ENCODE measurements around the gene IRAK1BP1. TPM values are rescaled to one million over a fixed set of nuclear protein-coding genes. Genes with fewer than 3 reads are reported as not detected.

Gene IRAK1BP1
- total RNA-seq, 1 donor from 2014 or later: 5.2 TPM

GRCh38 chr6:78861509-78861908 is 5.8 kb upstream of the IRAK1BP1 start:
- Mint-ChIP-seq H3K4me3 (ENCODE audit: unreplicated experiment) (no peak overlapping the region), H3K27me3 (ENCODE audit: unreplicated experiment) (no peaks in the 10 kb centered on the region), H3K9me3 (ENCODE audit: unreplicated experiment) (peaks cover 11% of the 10 kb centered on the region), H3K36me3 (ENCODE audit: low read depth, unreplicated experiment) (peaks cover 23% of the 10 kb centered on the region), H3K4me1 (ENCODE audit: unreplicated experiment) (peaks cover 6% of the 10 kb centered on the region), H3K27ac (ENCODE audit: unreplicated experiment) (no peak overlapping the region)
- no peak for DNase-seq (ENCODE audit: low spot score)
- no peak for TF ChIP-seq CTCF (IDR thresholded peaks at IDR 0.05; ENCODE audit: unreplicated experiment)

GRCh38 chr6:78863576-78863975 is 3.8 kb upstream of the IRAK1BP1 start:
- TF ChIP-seq CTCF (IDR thresholded peaks at IDR 0.05; ENCODE audit: unreplicated experiment): no peak
- H3K27me3 Mint-ChIP-seq (ENCODE audit: unreplicated experiment): peaks cover 2% of the 10 kb centered on the region
- H3K36me3 Mint-ChIP-seq (ENCODE audit: low read depth, unreplicated experiment): peaks cover 6% of the 10 kb centered on the region
- H3K27ac Mint-ChIP-seq (ENCODE audit: unreplicated experiment): no peak overlapping the region
- peaks cover 12% of the 10 kb centered on the region for H3K4me1 Mint-ChIP-seq (ENCODE audit: unreplicated experiment)
- H3K4me3 Mint-ChIP-seq (ENCODE audit: unreplicated experiment): no peak overlapping the region
- DNase-seq (ENCODE audit: low spot score): no peak
- peaks cover 6% of the 10 kb centered on the region for H3K9me3 Mint-ChIP-seq (ENCODE audit: unreplicated experiment)

GRCh38 chr6:78864957-78865356 is 2.4 kb upstream of the IRAK1BP1 start:
- Mint-ChIP-seq H3K27me3 (ENCODE audit: unreplicated experiment) (peaks cover 2% of the 10 kb centered on the region), H3K4me3 (ENCODE audit: unreplicated experiment) (no peak overlapping the region), H3K27ac (ENCODE audit: unreplicated experiment) (no peak overlapping the region), H3K4me1 (ENCODE audit: unreplicated experiment) (peaks cover 12% of the 10 kb centered on the region), H3K9me3 (ENCODE audit: unreplicated experiment) (peaks cover under 1% of the 10 kb centered on the region), H3K36me3 (ENCODE audit: low read depth, unreplicated experiment) (peaks cover under 1% of the 10 kb centered on the region)
- no peak for TF ChIP-seq CTCF (IDR thresholded peaks at IDR 0.05; ENCODE audit: unreplicated experiment)
- no peak for DNase-seq (ENCODE audit: low spot score)

GRCh38 chr6:78867020-78867369 is 356 bp upstream of the IRAK1BP1 start:
- Mint-ChIP-seq H3K27ac (ENCODE audit: unreplicated experiment) (peak overlapping the region; percentile 92), H3K4me1 (ENCODE audit: unreplicated experiment) (peaks cover 12% of the 10 kb centered on the region), H3K27me3 (ENCODE audit: unreplicated experiment) (peaks cover 2% of the 10 kb centered on the region), H3K9me3 (ENCODE audit: unreplicated experiment) (no peaks in the 10 kb centered on the region), H3K36me3 (ENCODE audit: low read depth, unreplicated experiment) (no peaks in the 10 kb centered on the region), H3K4me3 (ENCODE audit: unreplicated experiment) (peak overlapping the region; percentile 98)
- DNase-seq (ENCODE audit: low spot score): no peak
- no peak for TF ChIP-seq CTCF (IDR thresholded peaks at IDR 0.05; ENCODE audit: unreplicated experiment)

GRCh38 chr6:78868116-78868515 is 765 bp downstream of the IRAK1BP1 start:
- TF ChIP-seq CTCF (IDR thresholded peaks at IDR 0.05; ENCODE audit: unreplicated experiment): no peak
- no peak for DNase-seq (ENCODE audit: low spot score)
- Mint-ChIP-seq H3K4me1 (ENCODE audit: unreplicated experiment) (peaks cover 12% of the 10 kb centered on the region), H3K9me3 (ENCODE audit: unreplicated experiment) (no peaks in the 10 kb centered on the region), H3K36me3 (ENCODE audit: low read depth, unreplicated experiment) (no peaks in the 10 kb centered on the region), H3K27ac (ENCODE audit: unreplicated experiment) (peak overlapping the region; percentile 92), H3K4me3 (ENCODE audit: unreplicated experiment) (peak overlapping the region; percentile 98), H3K27me3 (ENCODE audit: unreplicated experiment) (peaks cover 2% of the 10 kb centered on the region)
